T-helper 2 cell treated with Interferon-gamma antibody and Interleukin-4, amounts not matched to agents 100 ng/mL and 5 ng/mL, for 36 hours (primary cell): ENCODE results near the gene UNC93B1. TPM values are rescaled to one million over a fixed set of nuclear protein-coding genes. Genes with fewer than 3 reads are reported as not detected.

Source experiments
- intact Hi-C: fragments of 100-400 bp; cut with micrococcal nuclease; formaldehyde crosslinking; loops from one replicate; pipeline ENCODE4 v1.15.1; 2023
- total RNA-seq: library from RNA; stranded (reverse); gene quantifications from 2 replicates; pipeline ENCODE4 v1.2.3, GENCODE V29; 2022

The UNC93B1 gene
- total RNA-seq, 1 donor from 2014 or later: 14.7 TPM

- intact Hi-C loops: loop anchor here (1.0 kb wide), 1 partner anchor 11 kb away; the partner anchor contains the start of gene NDUFS8
Measured at GRCh38 chr11:68040957-68041591, 37.2 kb upstream of the UNC93B1 start.

- intact Hi-C loops: loop anchor here (1.0 kb wide), 1 partner anchor 10 kb away; the partner anchor contains the start of gene NDUFS8
Measured at GRCh38 chr11:68040101-68040956, 36.4 kb upstream of the UNC93B1 start.

GRCh38 chr11:68039526-68040086 is 35.7 kb upstream of the UNC93B1 start:
- intact Hi-C loops: loop anchor here (1.0 to 10.0 kb wide), 2 partner anchors 9 to 175 kb away; partner anchors contain the start of genes KMT5B and NDUFS8

GRCh38 chr11:68038718-68039525 is 35.0 kb upstream of the UNC93B1 start, which contains the start of gene TCIRG1:
TSS of gene TCIRG1 (plus strand) at chr11:68039025. CDS start at chr11:68041272, 2,247 bp downstream.
- intact Hi-C loops: loop anchor here (10.0 kb wide), 1 partner anchor 176 kb away; the partner anchor contains the start of gene KMT5B

GRCh38 chr11:68038226-68038717 is 34.4 kb upstream of the UNC93B1 start:
- intact Hi-C loops: loop anchor here (10.0 kb wide), 1 partner anchor 177 kb away; the partner anchor contains the start of gene KMT5B

- intact Hi-C loops: loop anchor here (10.0 kb wide), 1 partner anchor 177 kb away; the partner anchor contains the start of gene KMT5B
Measured at GRCh38 chr11:68037411-68038225, 33.7 kb upstream of the UNC93B1 start.

GRCh38 chr11:68036717-68037239 is 32.9 kb upstream of the UNC93B1 start:
- intact Hi-C loops: loop anchor here (10.0 kb wide), 1 partner anchor 178 kb away; the partner anchor contains the start of gene KMT5B

- intact Hi-C loops: loop anchor here (10.0 kb wide), 1 partner anchor 179 kb away; the partner anchor contains the start of gene KMT5B
Measured at GRCh38 chr11:68036141-68036716, 32.3 kb upstream of the UNC93B1 start.

- intact Hi-C loops: loop anchor here (10.0 kb wide), 1 partner anchor 179 kb away; the partner anchor contains the start of gene KMT5B
Measured at GRCh38 chr11:68035266-68035876, 31.5 kb upstream of the UNC93B1 start.

- intact Hi-C loops: loop anchor here (10.0 kb wide), 1 partner anchor 181 kb away; the partner anchor contains the start of gene KMT5B
Measured at GRCh38 chr11:68033708-68034045, 29.8 kb upstream of the UNC93B1 start.

- intact Hi-C loops: loop anchor here (10.0 kb wide), 1 partner anchor 182 kb away; the partner anchor contains the start of gene KMT5B
Measured at GRCh38 chr11:68032997-68033707, 29.3 kb upstream of the UNC93B1 start.

GRCh38 chr11:68032003-68032402 is 28.1 kb upstream of the UNC93B1 start:
- intact Hi-C loops: loop anchor here (10.0 kb wide), 1 partner anchor 183 kb away; the partner anchor contains the start of gene KMT5B

GRCh38 chr11:68031144-68031464 is 27.2 kb upstream of the UNC93B1 start:
- intact Hi-C loops: loop anchor here (2.0 to 10.0 kb wide), 2 partner anchors 90 to 184 kb away; partner anchors contain the start of genes CHKA and KMT5B

- intact Hi-C loops: loop anchor here (1.0 to 10.0 kb wide), 4 partner anchors 10 to 430 kb away; partner anchors contain the start of genes CHKA, KMT5B and PPP6R3
Measured at GRCh38 chr11:68030318-68031143, 26.6 kb upstream of the UNC93B1 start, which contains the start of gene NDUFS8. TSS of gene NDUFS8 (plus strand) at chr11:68030681. CDS start at chr11:68032152, 1,471 bp downstream.

GRCh38 chr11:68028802-68029545 is 25.1 kb upstream of the UNC93B1 start:
- intact Hi-C loops: no loop called here

GRCh38 chr11:68027667-68028066 is 23.8 kb upstream of the UNC93B1 start:
- intact Hi-C loops: no loop called here
